Left lung (tissue), 10 donors: ENCODE data around the gene OXNAD1. TPM values are rescaled to one million over a fixed set of nuclear protein-coding genes. Genes with fewer than 3 reads are reported as not detected.

ENCODE experiments used
- ATAC-seq: fragments of 200-7000 bp; cut with Tn5 transposase; one replicate; pipeline ENCODE4 v1.9.1; 2020; ENCODE audit warnings: moderate library complexity
- DNase-seq, 4 donors: peaks; one replicate each; pipeline ENCODE4 v3.0.0-alpha.2; 2013 to 2020
- H3K27ac ChIP-seq, 2 donors: fragments of 200-600 bp; sonication (generic) in 1 of 2; one replicate each; pipeline versions ENCODE4 v1.5.0 to v1.8.0; 2020 to 2021
- H3K27me3 ChIP-seq, 2 donors: fragments of 200-600 bp; sonication (generic) in 1 of 2; one replicate each; pipeline versions ENCODE4 v1.5.0 to v1.8.0; 2020 to 2021
- H3K36me3 ChIP-seq, 2 donors: fragments of 200-600 bp; sonication (generic) in 1 of 2; one replicate each; pipeline versions ENCODE4 v1.5.0 to v1.8.0; 2020 to 2021
- H3K4me1 ChIP-seq, 2 donors: fragments of 200-600 bp; one replicate each; pipeline ENCODE4 v1.8.0; 2021
- H3K4me3 ChIP-seq, 2 donors: fragments of 200-600 bp; sonication (generic) in 1 of 2; one replicate each; pipeline versions ENCODE4 v1.5.0 to v1.8.0; 2020 to 2021; ENCODE audit warnings: mild to moderate bottlenecking in 1 of 2
- H3K9me3 ChIP-seq, 2 donors: fragments of 200-600 bp; sonication (generic) in 1 of 2; one replicate each; pipeline versions ENCODE4 v1.5.0 to v1.8.0; 2020 to 2021
- CTCF ChIP-seq, 2 donors: fragments of 200-600 bp; sonication (generic) in 1 of 2; IDR thresholded peaks; one replicate each; pipeline versions ENCODE4 v1.5.0 to v1.8.0; 2021; ENCODE audit warnings: antibody characterized with exemption in 2 of 2
- intact Hi-C, 2 donors: fragments of 100-400 bp; cut with DNase I; formaldehyde crosslinking; loops; one replicate each; pipeline versions ENCODE4 v1.11.2 to v1.14.2; 2022
- polyA plus RNA-seq, 6 donors: library from polyadenylated mRNA; unstranded; fragments of 120-200 nt; gene quantifications; one replicate each; pipeline ENCODE4 v1.2.1, GENCODE V29; 2013; ENCODE audit not compliant: insufficient read length in 6 of 6
- total RNA-seq, 2 donors: library from RNA; stranded (reverse); fragmentation: NEBNext Ultra II Directional; extraction: Animal tissue kit (Norgen Biotek cat#: 25700); gene quantifications; one replicate each; pipeline ENCODE4 v1.2.1, GENCODE V29; 2021
- donor health status: DM: no; HTN: yes; CAD: no.
- donor health status: DM: no; HTN: no; CAD: no.

Gene OXNAD1
- total and polyA plus RNA-seq, 8 donors, result 8.4 to 14.3 (median 11.9) TPM

- no peak for TF ChIP-seq CTCF (IDR thresholded peaks at IDR 0.05)
- intact Hi-C loops, result no loop called here
- DNase-seq (no peak), ATAC-seq (peak; percentile 40)
- no peaks in the 10 kb centered on the region for H3K27me3 ChIP-seq
- H3K9me3 ChIP-seq, result no peaks in the 10 kb centered on the region
- no peak overlapping the region for H3K4me3 ChIP-seq
- H3K4me1 ChIP-seq, result peaks cover 0 to 10% of the 10 kb centered on the region in 2 donors
- peak overlapping the region in 1 of 2 donors; percentile 38 for H3K27ac ChIP-seq
- H3K36me3 ChIP-seq, result peaks cover 0 to 39% of the 10 kb centered on the region in 2 donors
Measured at GRCh38 chr3:16311960-16312451, 47.0 kb downstream of the OXNAD1 start.

GRCh38 chr3:16313886-16314645 lies 49.1 kb downstream of the OXNAD1 start:
- peaks cover 0 to 36% of the 10 kb centered on the region in 2 donors for H3K36me3 ChIP-seq

GRCh38 chr3:16315623-16316022 lies 50.6 kb downstream of the OXNAD1 start:
- no peak overlapping the region for H3K4me3 ChIP-seq
- no peaks in the 10 kb centered on the region for H3K27me3 ChIP-seq
- ATAC-seq (no peak), DNase-seq (no peak)
- no peak for TF ChIP-seq CTCF (IDR thresholded peaks at IDR 0.05)
- H3K27ac ChIP-seq, result no peak overlapping the region
- intact Hi-C loops, result no loop called here
- peaks cover 0 to 14% of the 10 kb centered on the region in 2 donors for H3K4me1 ChIP-seq
- peaks cover 0 to 50% of the 10 kb centered on the region in 2 donors for H3K36me3 ChIP-seq
- H3K9me3 ChIP-seq, result no peaks in the 10 kb centered on the region

More at GRCh38 chr3:16313886-16314645, 49.1 kb downstream of the OXNAD1 start:
- no peak overlapping the region for H3K4me3 ChIP-seq
- ATAC-seq, result no peak
- no peak for TF ChIP-seq CTCF (IDR thresholded peaks at IDR 0.05)
- H3K27ac ChIP-seq, result no peak overlapping the region
- H3K27me3 ChIP-seq, result no peaks in the 10 kb centered on the region
- intact Hi-C loops, result no loop called here
- H3K4me1 ChIP-seq, result peaks cover 0 to 19% of the 10 kb centered on the region in 2 donors
- DNase-seq, result no peak
- no peaks in the 10 kb centered on the region for H3K9me3 ChIP-seq

GRCh38 chr3:16316396-16316795 lies 51.4 kb downstream of the OXNAD1 start:
- Histone ChIP-seq H3K27me3 (no peaks in the 10 kb centered on the region), H3K4me1 (peaks cover 0 to 12% of the 10 kb centered on the region in 2 donors), H3K36me3 (peaks cover 0 to 58% of the 10 kb centered on the region in 2 donors), H3K4me3 (no peak overlapping the region), H3K9me3 (no peaks in the 10 kb centered on the region), H3K27ac (no peak overlapping the region)
- intact Hi-C loops, result no loop called here
- TF ChIP-seq CTCF (IDR thresholded peaks at IDR 0.05), result no peak
- no peak for ATAC-seq
- no peak for DNase-seq

GRCh38 chr3:16316847-16317560 lies 52.0 kb downstream of the OXNAD1 start:
- intact Hi-C loops, result no loop called here
- Histone ChIP-seq H3K36me3 (peaks cover 0 to 64% of the 10 kb centered on the region in 2 donors), H3K27ac (no peak overlapping the region), H3K9me3 (no peaks in the 10 kb centered on the region), H3K27me3 (no peaks in the 10 kb centered on the region), H3K4me1 (peaks cover 0 to 9% of the 10 kb centered on the region in 2 donors), H3K4me3 (no peak overlapping the region)
- DNase-seq (no peak), ATAC-seq (no peak)
- no peak for TF ChIP-seq CTCF (IDR thresholded peaks at IDR 0.05)
